Embryonic facial prominence (tissue), 1 donor: ENCODE data around the gene COL12A1.

Experiments
- DNase-seq: peaks from one replicate; pipeline ENCODE4 v3.0.0-alpha.2; 2016; ENCODE audit errors: extremely low spot score

The COL12A1 gene

GRCh38 chr6:75143191-75143590 lies 62.7 kb downstream of the COL12A1 start:
- DNase-seq, result no peak

GRCh38 chr6:75142721-75143120 lies 63.1 kb downstream of the COL12A1 start:
- no peak for DNase-seq

- DNase-seq, result no peak
Measured at GRCh38 chr6:75135876-75136275, 70.0 kb downstream of the COL12A1 start.

- no peak for DNase-seq
Measured at GRCh38 chr6:75135450-75135849, 70.4 kb downstream of the COL12A1 start.

- DNase-seq, result no peak
Measured at GRCh38 chr6:75130784-75131183, 75.1 kb downstream of the COL12A1 start.

GRCh38 chr6:75128878-75129570 lies 76.8 kb downstream of the COL12A1 start:
- DNase-seq, result no peak

GRCh38 chr6:75126518-75126917 lies 79.3 kb downstream of the COL12A1 start:
- no peak for DNase-seq

GRCh38 chr6:75124983-75125382 lies 80.9 kb downstream of the COL12A1 start:
- no peak for DNase-seq

- DNase-seq, result no peak
Measured at GRCh38 chr6:75124085-75124484, 81.8 kb downstream of the COL12A1 start.

GRCh38 chr6:75118925-75119515 lies 86.8 kb downstream of the COL12A1 start:
- DNase-seq, result no peak

GRCh38 chr6:75117701-75118100 lies 88.2 kb downstream of the COL12A1 start:
- no peak for DNase-seq

- DNase-seq, result no peak
Measured at GRCh38 chr6:75116946-75117345, 88.9 kb downstream of the COL12A1 start.

GRCh38 chr6:75115481-75115880 lies 90.4 kb downstream of the COL12A1 start:
- no peak for DNase-seq

GRCh38 chr6:75114806-75115205 lies 91.0 kb downstream of the COL12A1 start:
- DNase-seq, result no peak

- DNase-seq, result no peak
Measured at GRCh38 chr6:75114195-75114594, 91.7 kb downstream of the COL12A1 start.

GRCh38 chr6:75113446-75113845 lies 92.4 kb downstream of the COL12A1 start:
- no peak for DNase-seq

GRCh38 chr6:75109765-75110164 lies 96.1 kb downstream of the COL12A1 start:
- no peak for DNase-seq

GRCh38 chr6:75109022-75109421 lies 96.8 kb downstream of the COL12A1 start:
- DNase-seq, result no peak

- no peak for DNase-seq
Measured at GRCh38 chr6:75108333-75108974, 97.4 kb downstream of the COL12A1 start.

GRCh38 chr6:75107913-75108312 lies 97.9 kb downstream of the COL12A1 start:
- DNase-seq, result no peak

- DNase-seq, result no peak
Measured at GRCh38 chr6:75106426-75106825, 99.4 kb downstream of the COL12A1 start.

GRCh38 chr6:75103431-75103830 lies 102.4 kb downstream of the COL12A1 start:
- DNase-seq, result no peak

GRCh38 chr6:75102301-75102700 lies 103.6 kb downstream of the COL12A1 start:
- DNase-seq, result no peak
